Transverse colon (tissue), 4 donors: Measurements from ENCODE around the gene NEO1.

Source experiments
- CTCF ChIP-seq, 5 experiments: fragments of 200-600 bp in 3 of 5; fragments of 450-650 bp in 2 of 5; sonication (generic) in 3 of 5; IDR thresholded peaks; 1 replicate in 2 of 5; 2 replicates in 3 of 5; pipeline ENCODE4 v1.5.1; 2016 to 2017; ENCODE audit warnings: antibody characterized with exemption in 5 of 5, inconsistent platforms in 3 of 5, mild to moderate bottlenecking in 2 of 5, moderate library complexity in 1 of 5
- POLR2A ChIP-seq: fragments of 450-650 bp; IDR thresholded peaks from one replicate; pipeline ENCODE4 v1.6.1; 2016; ENCODE audit warnings: antibody characterized with exemption, mild to moderate bottlenecking, moderate library complexity
- POLR2AphosphoS5 ChIP-seq, 3 donors: sonication (generic); formaldehyde crosslinking; IDR thresholded peaks; one replicate each; pipeline ENCODE4 v1.6.1; 2016; ENCODE audit warnings: antibody characterized with exemption in 3 of 3

- no peak for TF ChIP-seq CTCF (IDR thresholded peaks at IDR 0.05)
- TF ChIP-seq POLR2AphosphoS5 (IDR thresholded peaks at IDR 0.05), result no peak
- TF ChIP-seq POLR2A, result no peak
Observed at GRCh38 chr15:73319460-73320245, 267.4 kb downstream of the NEO1 start.
